SK-N-DZ (cell line): ENCODE data around the gene RAC2.
"Not testable (repeated sequence)": the region's sequence is repeated elsewhere in the genome, so short reads cannot be mapped to it uniquely, and the experiment has no call there.

Experiments used
- DNase-seq: peaks from one replicate; pipeline ENCODE4 v3.0.0-alpha.2; 2015; ENCODE audit warnings: low spot score

RAC2 gene

DNA sequence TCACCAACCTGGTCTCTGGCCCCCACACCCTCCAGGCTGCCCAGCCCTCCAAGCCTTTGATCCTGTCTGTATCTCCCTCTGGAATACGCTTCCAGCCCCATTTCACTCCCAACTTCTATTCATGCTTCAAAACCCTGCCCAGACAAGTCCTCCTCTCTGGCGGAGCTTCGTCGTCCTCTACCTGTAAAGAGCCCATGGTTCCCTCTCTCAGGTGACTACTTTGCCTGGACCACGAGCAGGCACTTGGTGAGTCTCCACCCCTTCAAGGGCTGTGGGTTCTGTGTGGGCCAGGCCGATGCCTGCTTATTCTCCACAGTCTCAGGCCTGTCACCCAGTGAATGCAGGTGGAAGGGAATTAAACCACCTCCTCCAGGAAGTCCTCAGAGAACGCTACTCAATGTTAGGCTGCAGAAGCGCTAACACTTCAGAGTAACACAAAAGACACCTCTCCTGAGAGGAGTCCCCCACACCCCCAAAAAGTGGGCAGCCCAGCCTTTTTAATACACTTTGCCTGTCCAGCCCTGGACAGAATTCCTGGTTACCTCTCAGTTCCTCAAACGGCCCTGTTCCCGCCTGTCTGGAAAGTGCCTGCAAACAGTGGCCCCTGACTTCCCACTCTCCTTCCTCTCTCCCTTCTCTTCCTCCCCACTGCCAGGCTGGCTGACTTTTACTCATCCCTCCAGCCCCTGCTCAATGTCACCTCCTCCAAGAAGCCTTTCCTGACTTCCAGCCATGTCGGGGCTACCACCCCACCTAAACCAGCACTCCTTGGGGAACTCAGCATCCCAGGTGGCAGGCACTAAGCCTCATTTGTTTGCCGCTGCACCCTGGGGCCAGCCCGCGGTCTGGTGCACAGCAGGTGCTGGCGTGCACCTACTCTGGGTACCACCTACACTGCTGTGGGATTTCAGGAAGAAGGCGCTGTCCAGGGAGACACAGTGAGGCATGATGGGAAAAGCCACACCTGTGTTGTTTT lies 9.0 kb downstream of the RAC2 start:
- no peak for DNase-seq

DNA sequence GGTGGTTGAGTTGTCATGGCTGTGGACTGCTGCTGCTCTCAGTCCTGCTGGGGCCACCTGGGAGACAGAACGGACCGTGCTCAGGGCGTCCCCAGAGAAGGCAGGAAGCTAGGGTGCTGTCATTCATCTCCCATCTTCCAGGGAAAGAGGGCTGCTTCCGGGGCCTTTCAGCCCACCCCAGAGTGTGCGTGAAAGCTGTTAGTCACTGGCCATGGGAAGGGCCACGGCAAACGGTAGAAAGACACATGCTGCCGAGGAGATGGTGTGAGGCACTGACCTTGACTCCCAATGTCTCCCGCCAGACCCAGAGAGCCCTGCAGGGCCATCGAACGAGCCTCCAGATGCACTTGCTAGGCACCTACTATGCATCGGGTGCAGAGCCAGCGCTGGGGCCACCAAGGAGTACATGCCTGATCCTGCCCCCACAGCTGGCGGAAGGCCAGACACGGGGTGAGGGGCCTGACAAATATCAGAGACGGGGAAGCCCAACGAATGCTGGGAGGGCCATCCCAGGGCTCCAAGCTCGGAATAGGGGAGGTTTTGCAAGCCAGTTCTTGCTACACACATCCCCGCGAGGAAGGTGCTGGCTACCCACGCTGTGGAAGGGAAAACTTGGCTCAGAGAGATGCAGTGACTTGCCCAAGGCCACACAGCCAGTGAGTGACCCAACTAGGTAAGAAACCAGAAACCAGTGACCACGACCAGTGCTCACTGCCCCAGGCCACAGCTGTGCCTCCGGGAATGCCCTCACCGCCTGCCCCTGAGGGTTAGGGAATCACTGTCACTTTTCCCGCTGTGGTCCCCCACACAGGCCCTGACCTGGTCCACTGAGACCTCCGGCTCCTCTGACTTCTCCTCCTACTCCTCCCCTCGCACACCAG lies 10.1 kb downstream of the RAC2 start:
- DNase-seq: no peak

DNA sequence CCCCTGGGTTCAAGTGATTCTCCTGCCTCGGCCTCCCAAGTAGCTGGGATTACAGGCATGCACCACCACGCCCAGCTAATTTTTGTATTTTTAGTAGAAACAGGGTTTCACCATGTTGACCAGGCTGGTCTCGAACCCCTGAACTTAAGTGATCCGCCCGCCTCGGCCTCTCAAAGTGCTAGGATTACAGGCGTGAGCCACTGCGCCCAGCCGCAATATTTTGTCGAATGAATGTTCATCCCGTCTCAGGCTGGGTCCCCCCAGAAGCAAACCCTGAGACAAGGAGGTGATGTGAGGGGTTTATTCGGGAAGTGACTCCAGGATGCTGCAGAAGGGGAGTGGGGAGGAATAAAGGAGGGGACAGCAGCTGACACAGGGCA lies 10.7 kb downstream of the RAC2 start:
- not testable (repeated sequence) for DNase-seq

DNA sequence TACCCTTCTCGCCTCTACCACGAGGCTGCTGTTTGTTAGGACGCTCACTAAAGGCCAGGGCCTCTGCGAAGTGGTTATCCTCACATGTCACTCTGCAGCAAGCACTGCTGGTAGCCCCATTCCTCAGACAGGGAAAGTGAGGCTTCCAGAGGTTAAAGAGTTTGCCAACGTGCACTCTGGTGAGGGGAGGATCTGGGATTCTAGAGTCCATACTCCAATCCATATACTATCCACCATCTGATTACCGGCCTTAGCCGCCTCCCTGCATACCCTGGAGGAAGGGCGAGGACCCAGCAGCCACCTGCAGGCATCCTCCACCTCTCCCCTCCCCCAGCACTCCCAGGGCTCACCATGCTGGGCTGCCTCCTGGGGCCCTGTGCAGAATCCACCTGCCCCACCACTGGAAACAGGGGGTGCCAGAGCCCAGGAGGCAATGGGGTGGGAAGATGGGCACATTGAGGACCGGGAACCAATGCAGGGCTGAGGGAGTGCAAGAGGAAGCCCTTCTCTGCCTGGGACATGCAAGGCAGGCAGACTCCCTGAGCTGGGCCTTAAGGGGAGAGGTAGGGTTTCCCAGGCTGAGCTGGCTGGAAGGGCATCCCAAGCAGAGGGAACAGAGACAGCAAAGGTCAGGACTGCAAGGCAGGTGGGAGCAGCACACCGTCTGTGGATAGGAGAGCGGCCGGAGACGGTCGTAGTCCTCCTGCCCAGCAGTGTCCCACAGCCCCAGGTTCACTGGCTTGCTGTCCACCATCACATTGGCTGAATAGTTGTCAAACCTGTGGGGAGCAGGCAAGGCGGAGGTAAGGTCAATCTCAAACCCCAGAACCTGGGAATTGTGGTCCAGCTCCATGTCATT lies 11.7 kb downstream of the RAC2 start:
- DNase-seq: no peak

DNA sequence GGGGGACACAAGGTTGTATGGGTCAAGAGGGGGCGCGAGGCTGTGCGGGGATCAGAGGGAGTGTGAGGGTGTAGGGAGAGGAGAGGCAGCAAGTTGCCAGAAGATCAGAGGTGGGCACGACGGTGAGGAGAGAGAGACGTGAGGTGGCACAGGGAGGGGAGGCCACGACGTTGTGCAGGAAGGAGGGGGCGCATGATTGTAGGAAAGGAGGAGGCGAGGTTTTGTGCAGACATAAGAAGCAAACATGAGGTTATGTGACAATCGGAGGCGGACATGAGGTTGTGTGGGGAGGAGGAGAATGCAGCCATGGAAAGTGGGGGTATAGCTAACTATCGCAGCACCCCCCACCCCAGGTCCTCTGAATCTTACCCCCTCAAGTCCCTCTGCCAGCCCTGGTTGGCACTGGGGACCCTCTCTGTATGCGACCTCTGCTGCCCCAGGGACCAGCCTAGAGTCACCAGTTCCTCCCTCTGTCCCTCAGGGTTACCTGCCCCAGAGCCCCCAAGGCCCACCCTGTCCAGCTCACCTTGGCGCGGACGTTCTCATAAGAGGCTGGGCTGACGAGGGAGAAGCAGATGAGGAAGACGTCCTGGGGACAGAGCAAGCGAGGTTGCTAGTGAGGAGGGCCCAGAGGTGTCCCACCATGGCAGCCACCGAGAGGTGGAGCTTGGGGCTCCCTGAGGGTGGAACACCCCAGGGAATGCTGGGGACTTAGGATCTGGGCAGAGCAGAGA lies 12.5 kb downstream of the RAC2 start:
- DNase-seq: no peak

DNA sequence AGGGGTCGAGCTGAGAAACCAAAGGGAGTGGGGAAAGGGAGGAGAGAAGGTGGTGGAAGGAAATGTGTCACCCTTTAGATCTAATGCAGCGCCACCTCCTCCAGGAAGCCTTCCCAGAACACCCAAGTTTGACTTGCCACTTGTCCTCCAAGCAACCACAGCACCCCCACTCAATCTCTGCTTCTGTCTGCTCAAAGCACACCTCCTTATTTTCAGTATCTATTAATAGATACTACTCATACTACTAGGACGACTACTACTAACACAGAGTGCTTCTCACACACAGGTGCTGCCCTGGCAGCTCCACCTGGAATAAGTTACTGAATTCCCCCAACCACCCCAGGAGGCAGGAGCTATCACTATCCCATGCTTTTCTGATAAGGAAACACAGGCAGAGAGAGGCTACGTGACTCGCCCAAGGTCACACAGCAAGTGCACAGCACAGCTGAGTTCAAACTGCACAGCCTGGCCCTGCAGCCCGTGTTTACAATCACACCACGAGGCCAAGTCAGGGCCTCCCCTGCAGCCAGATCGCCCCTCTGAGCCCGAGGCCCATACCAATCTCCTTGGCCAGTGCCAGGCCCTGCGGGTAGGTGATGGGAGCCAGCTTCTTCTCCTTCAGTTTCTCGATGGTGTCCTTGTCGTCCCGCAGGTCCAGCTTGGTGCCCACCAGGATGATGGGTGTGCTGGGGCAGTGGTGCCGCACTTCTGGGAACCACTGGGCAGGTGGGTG lies 13.2 kb downstream of the RAC2 start:
- no peak for DNase-seq

DNA sequence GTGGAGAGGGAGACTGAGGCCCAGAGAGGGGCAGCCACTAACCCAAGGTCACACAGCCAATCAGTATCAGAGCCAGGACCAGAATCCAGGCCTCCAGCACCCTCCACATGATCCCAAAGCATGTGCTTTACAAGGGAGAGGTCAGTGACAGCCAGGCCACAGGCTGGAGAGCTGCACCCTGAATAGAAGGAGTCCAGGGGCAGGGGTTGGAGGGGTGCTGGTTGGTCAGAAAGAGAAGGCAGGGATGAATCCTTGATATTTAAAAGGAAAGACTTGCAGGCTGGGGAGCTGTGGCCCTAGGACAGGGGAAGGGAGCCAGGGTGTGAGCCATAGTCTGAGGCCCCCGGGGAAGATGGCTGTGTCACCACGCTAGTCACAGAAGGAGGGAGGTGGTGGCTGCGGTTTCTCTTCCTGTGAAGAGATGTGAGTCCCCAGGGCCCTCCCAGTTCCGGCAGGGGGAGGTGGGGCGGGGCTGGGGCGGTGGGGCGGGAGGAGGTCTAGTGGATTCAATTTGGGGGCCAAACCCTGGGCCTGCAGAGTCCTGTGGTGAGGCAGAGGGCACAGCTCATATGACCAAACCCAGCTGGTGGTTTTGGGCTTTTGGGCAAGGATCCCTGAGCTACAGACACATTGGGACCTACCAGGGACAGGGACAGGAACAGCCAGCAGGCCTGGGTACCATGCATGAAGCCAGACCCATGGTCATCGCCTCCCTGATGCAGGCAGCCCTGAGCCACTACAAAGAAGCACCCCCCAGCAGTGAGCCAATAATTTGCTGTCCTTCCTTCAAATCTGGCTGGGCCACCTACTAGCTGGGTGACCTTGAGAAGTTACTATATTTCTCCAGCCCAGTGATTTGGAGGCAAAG lies 14.0 kb downstream of the RAC2 start:
- no peak for DNase-seq

DNA sequence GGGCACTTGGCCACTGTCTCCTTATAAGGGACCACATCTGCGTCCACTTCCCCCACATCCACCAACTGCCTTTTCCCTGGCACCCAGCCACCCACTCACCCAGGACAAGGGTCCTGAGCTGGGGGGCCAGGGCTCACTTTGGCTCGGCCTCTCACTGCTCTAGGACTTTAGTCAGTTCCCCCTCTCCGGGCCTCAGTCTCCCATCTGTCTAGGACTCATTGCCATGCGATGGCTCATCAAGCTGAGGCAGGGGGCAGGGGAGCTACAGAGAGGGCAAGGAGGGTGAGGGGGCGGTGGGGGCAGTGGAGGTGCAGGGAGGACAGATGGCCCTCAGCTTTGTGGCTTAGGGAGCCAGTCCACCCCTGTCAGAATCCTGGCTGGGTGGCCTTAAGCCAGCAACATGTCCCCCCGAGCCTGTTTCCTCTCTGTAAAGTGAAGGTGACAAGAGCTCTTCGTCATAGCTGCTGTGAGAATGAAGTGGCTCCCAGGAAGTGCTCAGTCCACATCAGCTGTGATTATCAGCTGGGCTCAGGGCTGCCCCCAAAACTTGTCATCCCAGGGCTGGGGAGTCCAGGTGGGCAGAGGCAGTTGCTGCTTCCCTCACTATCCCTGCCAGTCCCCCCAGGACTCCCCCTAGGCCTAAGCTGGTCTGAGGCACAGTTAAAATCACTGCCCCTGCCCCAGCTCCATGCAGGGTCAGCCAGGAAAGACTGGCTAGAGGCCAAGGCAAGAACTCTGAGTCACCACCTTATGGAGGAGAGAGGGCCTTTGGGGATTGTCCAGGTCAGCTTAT lies 14.9 kb downstream of the RAC2 start:
- DNase-seq: no peak

DNA sequence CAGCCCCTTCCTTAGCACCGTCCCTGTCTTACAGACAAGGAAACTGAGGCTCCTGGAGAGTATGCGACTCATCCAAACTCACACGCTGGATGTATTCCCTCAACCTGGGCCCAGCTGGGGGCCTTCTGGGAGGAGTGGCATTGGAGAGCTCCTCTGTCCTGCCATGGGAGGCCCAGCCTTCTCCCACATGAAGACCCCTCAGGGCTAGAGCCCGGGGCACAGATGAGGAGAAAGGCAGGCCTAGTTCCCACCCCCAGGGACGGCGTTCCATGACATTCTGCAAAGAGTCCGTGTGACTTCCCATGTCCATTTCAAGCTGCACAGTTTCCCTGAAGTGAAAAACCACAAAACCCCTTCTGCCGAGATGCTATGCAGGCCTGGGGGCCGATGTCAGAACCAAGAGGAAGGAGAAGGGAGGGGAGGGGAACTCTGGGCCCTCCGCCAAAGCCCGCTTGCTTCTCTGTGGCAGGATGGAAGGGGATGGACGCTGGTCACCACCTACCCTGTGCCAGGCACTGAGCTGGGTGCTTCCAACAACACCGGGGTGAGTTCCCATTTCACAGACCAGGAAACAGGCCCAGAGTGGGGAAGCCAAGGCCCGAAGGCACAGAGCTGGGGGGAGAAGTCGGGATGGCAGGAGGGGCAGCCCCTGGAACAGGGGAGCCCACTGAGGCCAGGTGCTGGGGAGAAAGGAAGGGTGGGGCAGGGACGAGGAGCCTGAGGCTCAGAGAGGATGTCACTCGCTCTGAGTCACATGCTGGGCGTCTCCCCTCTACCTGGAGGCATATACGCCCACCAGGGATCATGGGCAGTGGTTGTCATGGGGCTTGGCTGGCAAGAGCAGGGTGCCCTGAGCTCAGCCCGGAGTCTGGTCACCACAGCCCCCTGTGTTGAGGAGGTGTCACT lies 15.7 kb downstream of the RAC2 start:
- DNase-seq: no peak

DNA sequence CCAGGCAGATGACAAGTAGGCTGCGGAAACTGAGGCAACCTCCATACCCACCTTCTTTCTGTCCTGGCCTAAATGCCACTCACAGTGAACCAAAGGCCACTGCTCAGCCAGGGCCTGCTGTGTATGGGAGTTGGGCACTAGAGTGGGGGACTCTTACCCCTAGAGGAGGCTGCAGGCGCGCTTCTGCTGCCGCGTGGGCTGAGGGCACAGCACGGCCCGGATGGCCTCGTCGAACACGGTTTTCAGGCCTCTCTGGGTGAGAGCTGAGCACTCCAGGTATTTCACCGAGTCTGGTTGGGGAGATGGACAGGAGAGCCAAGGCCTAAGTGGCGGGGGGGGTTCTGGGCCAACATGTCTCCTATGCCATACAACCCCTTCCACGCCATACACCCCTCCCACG lies 17.6 kb downstream of the RAC2 start:
- no peak for DNase-seq

DNA sequence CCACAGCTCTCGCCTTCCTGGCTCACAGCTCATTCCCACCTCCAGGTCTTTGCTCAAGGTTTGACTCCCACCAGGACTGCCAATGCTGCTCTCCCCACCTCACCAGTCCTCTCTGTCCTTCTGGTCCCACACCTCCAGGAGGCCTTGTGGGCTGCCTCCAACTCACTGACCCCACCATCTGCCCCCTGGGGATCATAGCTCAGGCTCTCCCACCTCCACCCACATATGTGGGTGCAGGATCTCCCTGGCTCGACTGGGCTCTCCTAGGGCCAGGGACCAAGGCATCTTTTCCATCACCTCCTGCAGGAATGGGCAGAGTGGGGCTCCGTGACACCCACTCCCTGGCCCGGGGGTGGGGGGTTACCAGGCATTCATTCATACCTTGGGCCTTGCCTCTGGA lies 18.0 kb downstream of the RAC2 start:
- DNase-seq: no peak

DNA sequence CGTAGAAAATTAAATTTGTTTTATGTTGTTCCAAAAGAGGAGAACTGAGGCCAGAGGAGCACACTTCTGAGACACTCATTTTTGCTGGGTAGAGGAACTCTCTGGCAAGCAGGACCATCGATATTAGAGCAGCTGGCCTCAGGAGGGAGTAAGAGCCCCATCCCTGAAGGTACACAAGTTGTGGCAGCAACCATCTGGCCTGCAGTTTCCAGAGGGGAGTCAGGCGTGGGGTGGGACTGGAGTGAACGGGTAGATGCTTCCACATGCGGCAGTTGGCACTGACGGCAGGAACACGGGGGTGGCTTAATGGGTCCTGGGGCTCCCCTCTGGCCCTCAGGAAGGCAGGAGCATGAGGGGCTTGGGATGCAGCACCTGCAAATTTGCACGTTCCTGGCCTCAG lies 18.6 kb downstream of the RAC2 start:
- no peak for DNase-seq

DNA sequence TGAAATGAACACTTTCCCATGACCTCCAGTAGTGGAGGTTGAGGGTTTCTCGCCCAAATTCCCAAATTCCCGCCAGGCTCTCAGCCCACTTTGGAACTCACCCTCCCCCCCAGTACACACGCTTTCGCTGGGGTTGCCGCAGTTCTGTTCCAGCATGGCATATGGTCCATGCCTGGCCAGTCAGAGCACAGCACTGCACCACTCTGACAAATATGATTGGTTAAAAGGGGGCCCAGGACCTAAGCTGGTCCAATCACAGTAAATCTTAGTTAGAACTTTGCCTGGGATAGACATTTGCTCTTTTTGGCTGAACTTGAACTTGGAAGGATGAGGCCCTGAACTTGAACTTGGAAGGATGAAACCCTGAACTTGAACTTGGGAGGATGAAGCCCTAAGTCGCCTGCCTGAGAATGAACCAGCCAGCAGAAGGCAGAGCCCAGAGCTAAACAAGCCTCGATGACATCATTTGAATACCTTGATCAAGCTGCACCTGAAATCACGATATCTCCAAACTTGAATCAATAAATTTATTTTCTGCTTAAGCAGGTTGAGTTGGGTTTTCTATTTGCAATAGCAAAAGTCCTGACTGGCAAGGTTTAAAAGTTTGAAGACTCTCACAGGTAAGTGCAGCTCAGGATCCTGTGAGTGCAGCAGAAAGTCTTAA lies 19.2 kb downstream of the RAC2 start:
- no peak for DNase-seq

DNA sequence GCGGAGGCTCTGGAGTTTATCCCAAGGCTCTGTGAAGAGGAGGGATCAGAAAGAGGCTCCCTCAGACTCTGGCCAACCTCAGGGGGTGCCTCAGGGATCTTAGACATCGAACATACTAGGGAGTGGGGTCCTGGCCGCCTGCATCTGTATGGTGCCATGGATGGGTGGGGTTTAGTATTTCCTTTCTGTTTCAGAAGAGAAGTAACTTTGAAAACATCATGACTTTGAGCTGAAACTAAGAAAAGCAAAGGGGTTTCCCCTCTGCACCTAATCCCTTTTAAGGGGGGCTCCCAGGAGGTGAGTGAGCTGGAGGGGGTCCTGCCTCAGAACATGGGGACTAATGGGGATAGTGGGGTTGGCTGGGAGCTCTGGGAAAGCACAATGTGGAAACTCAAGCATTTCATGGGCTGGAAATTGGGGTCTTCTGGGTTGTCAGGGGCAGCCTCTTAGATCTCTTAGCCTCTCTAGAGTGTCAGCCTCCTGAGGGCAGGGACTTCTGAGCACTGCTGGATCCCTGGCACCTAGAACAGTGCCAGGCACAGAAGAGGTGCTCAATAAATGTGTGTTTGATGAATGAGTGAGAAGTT lies 20.0 kb downstream of the RAC2 start:
- no peak for DNase-seq

DNA sequence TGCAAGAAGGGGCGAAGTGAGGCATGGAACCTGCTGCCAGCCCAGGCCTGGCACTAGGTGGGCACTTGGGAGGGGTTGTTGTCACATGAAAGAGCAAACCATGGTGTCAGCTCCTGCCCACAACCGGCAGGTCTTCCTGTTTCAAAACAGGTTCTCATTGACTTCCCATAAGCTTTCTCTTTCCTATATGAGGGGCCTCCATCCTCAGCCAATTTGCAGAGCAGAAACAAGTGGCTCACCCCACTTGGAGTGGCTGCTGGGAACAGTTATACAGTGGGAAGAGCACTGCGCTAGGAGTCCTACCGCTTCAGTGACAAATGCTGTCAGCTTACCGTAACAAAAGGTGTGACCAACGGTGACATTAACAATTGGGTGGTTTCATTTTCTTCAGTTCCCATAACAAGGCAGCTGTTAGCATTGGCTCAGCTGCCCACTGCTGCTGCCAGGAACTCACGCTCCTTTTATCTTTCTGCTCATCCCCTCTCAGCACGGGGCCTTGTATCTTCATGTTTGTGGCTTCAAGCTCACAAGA lies 21.6 kb downstream of the RAC2 start:
- DNase-seq: no peak
